ENCODE results near the gene ZNF729. TPM values are rescaled to one million over a fixed set of nuclear protein-coding genes. Genes with fewer than 3 reads are reported as not detected.

ZNF729 gene
- not detected in 2 replicates for total RNA-seq

DNA sequence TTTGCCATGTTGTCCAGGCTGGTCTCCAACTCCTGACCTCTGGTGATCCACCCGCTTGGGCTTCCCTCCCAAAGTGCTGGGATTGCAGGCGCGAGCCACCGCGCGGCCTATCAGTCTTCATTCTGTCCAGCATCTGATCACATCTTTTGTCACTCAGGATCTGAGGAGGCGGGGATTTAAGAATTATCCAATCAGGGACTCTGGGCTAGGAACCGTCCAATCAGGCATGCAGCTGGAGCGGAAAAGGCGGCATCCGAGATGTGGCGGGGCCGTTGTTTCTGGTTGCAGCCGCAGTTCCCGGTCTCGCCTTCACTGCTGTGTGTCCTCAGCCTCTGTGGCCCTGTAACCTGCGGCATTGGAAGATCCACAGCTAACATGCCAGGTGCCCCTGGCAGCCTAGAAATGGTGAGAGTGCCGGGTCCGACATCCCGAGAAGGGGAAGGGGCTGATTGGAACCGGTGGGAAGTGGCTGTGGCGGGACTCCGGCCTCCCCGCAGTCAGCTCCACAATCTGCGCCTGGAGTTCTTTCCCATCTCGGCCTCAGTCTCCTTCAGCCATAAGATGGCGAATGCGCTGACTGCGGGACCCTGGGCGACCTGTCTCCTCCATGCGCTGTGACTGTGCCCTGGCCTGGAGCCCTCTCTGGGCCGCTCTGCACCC lies at the start of gene ZNF729:
ZNF729 (plus strand) TSS at position 291 of the 660 bp plus-strand sequence; CDS start at position 376, 85 bp downstream.

Small RNAs within 50 kb of the gene (small RNA-seq; reads per million reads assigned to genes)
- gene AC011494.1, result not detected

Other genes starting within 250 kb of the ZNF729 start
- gene ZNF257, start 234.0 kb upstream of the ZNF729 start, total RNA-seq, result 0.80 and 2.5 TPM in 2 replicates
- gene ZNF676, start 89.5 kb upstream of the ZNF729 start, total RNA-seq, result under 0.01 and 0.14 TPM in 2 replicates
- gene ZNF98, start 135.9 kb downstream of the ZNF729 start, total RNA-seq, result not detected in 2 replicates